ENCODE data around the gene UGT1A10.
"Not testable (repeated sequence)": the region's sequence is repeated elsewhere in the genome, so short reads cannot be mapped to it uniquely, and the experiment has no call there.

UGT1A10 gene

GRCh38 chr2:233691443-233692433 is 55.5 kb downstream of the UGT1A10 start:
- no peak overlapping the region for H3K9ac ChIP-seq (ENCODE audit: low read depth, low read length)
- H3K4me1 ChIP-seq (ENCODE audit: insufficient read depth, low read length): peaks cover 16% of the 10 kb centered on the region
- H3K36me3 ChIP-seq (ENCODE audit: insufficient read depth, low read length): no peaks in the 10 kb centered on the region
- H3K9me3 ChIP-seq (ENCODE audit: control insufficient read depth, insufficient read depth, low read length): no peaks in the 10 kb centered on the region

DNA sequence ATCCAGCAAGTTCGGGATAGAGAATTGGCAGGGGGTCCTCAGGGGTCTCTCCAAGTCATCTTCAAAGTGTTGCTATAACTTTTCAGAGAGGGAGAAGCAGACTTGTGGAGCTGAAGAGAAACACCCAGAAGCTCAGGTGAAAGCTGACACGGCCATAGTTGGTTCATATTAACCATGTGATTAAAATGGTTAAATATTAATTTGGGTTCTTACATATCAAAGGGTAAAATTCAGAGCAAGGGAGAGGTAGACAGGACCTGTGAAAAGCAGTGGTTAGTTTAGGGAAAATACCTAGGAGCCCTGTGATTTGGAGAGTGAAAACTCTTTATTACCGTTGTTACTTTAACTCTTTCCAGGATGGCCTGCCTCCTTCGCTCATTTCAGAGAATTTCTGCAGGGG is 56.4 kb downstream of the UGT1A10 start, which contains the start of gene UGT1A6:
UGT1A6 (plus strand) TSS at position 243 of the 400 bp plus-strand sequence; CDS start at position 358, 115 bp downstream.
- no peak within 1 kb of the TSS for H3K9ac ChIP-seq (ENCODE audit: low read depth, low read length)
- no peaks in the 10 kb centered on the region for H3K9me3 ChIP-seq (ENCODE audit: control insufficient read depth, insufficient read depth, low read length)
- peaks cover 16% of the 10 kb centered on the region for H3K4me1 ChIP-seq (ENCODE audit: insufficient read depth, low read length)
- H3K36me3 ChIP-seq (ENCODE audit: insufficient read depth, low read length): no peaks in the 10 kb centered on the region

DNA sequence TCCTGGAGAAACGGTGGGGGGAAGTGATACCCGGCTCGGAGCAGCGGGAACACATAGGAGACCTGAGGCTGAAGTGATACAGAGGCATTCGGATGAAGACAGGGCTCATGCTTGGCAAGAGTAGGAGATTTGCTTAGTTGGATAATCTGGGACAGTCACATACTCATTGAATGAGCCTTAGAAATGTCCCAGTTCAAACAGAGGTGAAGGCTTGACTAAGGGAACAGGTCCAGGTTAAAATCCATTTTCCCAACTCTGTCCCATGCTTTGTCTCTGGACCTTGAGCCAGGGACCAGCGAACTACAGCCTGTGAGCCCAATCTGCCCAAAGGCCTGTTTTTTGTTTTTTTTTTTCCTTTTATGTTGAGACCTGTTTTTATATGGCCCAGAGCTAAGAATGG is 57.7 kb downstream of the UGT1A10 start:
- Histone ChIP-seq H3K4me1 (ENCODE audit: insufficient read depth, low read length) (peaks cover 16% of the 10 kb centered on the region), H3K9me3 (ENCODE audit: control insufficient read depth, insufficient read depth, low read length) (no peaks in the 10 kb centered on the region), H3K36me3 (ENCODE audit: insufficient read depth, low read length) (no peaks in the 10 kb centered on the region), H3K9ac (ENCODE audit: low read depth, low read length) (no peak overlapping the region)

- H3K9ac ChIP-seq (ENCODE audit: low read depth, low read length): no peak overlapping the region
- H3K9me3 ChIP-seq (ENCODE audit: control insufficient read depth, insufficient read depth, low read length): no peaks in the 10 kb centered on the region
- H3K4me1 ChIP-seq (ENCODE audit: insufficient read depth, low read length): no peaks in the 10 kb centered on the region; the same call in 1 of the 2 replicates
- no peaks in the 10 kb centered on the region for H3K36me3 ChIP-seq (ENCODE audit: insufficient read depth, low read length)
Observed at GRCh38 chr2:233698740-233699139, 62.5 kb downstream of the UGT1A10 start.

DNA sequence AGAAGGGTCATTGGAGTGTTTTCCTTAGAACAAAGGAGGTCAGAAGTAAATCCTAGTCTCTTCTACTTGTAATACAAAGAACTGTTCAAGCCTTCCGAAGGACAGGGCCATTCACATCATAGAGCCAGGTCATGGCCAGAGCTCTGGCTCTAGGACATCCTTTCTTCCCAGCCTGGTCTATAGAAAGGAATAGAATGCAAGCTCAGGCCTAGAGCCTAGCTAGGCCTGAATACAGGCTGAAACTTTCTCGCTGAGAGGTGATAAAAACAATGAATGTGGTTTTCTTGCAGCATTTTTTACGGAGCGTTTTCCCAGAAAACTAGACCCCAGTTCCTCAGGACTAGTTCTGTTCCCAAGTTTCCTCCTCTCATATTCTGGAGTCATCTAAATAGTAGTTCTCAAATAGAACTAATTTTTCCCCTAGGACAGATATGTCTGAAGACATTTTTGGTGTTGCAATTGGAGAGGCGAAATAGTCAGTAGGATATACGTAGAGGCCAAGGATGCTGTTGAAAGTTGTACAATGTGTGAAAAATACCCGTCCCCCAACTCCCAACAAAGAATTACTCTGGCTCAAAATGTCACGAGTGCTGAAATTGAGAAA is 63.3 kb downstream of the UGT1A10 start:
- no peaks in the 10 kb centered on the region for H3K36me3 ChIP-seq (ENCODE audit: insufficient read depth, low read length)
- H3K9me3 ChIP-seq (ENCODE audit: control insufficient read depth, insufficient read depth, low read length): no peaks in the 10 kb centered on the region
- no peak overlapping the region for H3K9ac ChIP-seq (ENCODE audit: low read depth, low read length)
- H3K4me1 ChIP-seq (ENCODE audit: insufficient read depth, low read length): no peaks in the 10 kb centered on the region; the same call in 1 of the 2 replicates

- Histone ChIP-seq H3K9ac (ENCODE audit: low read depth, low read length) (no peak overlapping the region), H3K9me3 (ENCODE audit: control insufficient read depth, insufficient read depth, low read length) (no peaks in the 10 kb centered on the region), H3K36me3 (ENCODE audit: insufficient read depth, low read length) (no peaks in the 10 kb centered on the region), H3K4me1 (ENCODE audit: insufficient read depth, low read length) (no peaks in the 10 kb centered on the region; the same call in 1 of the 2 replicates)
Observed at GRCh38 chr2:233700028-233700635, 63.9 kb downstream of the UGT1A10 start.

GRCh38 chr2:233700842-233701241 is 64.6 kb downstream of the UGT1A10 start:
- not testable (repeated sequence) for H3K36me3 ChIP-seq (ENCODE audit: insufficient read depth, low read length); H3K4me1 ChIP-seq (ENCODE audit: insufficient read depth, low read length); H3K9ac ChIP-seq (ENCODE audit: low read depth, low read length); H3K9me3 ChIP-seq (ENCODE audit: control insufficient read depth, insufficient read depth, low read length)

DNA sequence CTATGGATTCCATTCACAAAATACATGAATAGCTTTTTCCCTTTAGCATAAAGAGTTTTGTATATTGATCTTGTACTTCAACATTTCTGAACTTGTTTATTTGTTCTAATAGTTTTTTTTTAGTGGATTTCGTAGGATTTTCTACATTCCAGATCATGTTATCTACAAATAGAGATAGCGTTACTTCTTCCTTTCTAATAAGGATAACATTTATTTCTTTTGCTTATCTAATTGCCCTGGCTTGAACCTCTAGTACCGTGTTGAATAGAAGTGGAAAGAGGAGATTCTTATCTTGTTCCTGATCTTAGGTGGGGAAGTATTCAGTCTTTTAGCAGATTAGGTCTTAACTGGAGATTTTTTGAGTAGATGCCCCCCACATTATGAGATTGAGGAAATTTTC is 66.0 kb downstream of the UGT1A10 start:
- Histone ChIP-seq H3K4me1 (ENCODE audit: insufficient read depth, low read length) (no peaks in the 10 kb centered on the region; the same call in 1 of the 2 replicates), H3K9ac (ENCODE audit: low read depth, low read length) (no peak overlapping the region), H3K36me3 (ENCODE audit: insufficient read depth, low read length) (no peaks in the 10 kb centered on the region), H3K9me3 (ENCODE audit: control insufficient read depth, insufficient read depth, low read length) (no peaks in the 10 kb centered on the region)

GRCh38 chr2:233705911-233706506 is 69.8 kb downstream of the UGT1A10 start:
- no peaks in the 10 kb centered on the region; the same call in 1 of the 2 replicates for H3K4me1 ChIP-seq (ENCODE audit: insufficient read depth, low read length)
- no peak overlapping the region for H3K9ac ChIP-seq (ENCODE audit: low read depth, low read length)
- H3K9me3 ChIP-seq (ENCODE audit: control insufficient read depth, insufficient read depth, low read length): no peaks in the 10 kb centered on the region
- no peaks in the 10 kb centered on the region for H3K36me3 ChIP-seq (ENCODE audit: insufficient read depth, low read length)

DNA sequence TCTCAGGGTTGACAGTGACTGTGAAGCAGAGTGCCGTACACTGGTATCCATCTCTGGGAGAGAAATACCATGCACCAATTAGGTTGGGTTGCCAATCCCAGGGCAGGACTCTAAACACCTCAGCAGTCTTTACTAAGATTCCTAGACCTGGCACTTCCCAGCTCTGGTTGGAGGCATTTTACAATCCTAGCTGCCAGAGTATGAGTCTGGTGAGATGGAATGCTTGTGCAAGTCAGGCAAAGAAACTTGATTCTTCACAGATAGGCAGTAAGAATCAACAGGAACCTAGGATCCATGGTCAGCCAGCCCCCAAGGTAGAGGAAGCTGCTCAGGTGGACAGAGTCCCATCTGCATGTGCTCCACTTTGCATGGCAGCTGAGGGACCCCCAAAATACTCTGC is 70.5 kb downstream of the UGT1A10 start:
- no peaks in the 10 kb centered on the region for H3K36me3 ChIP-seq (ENCODE audit: insufficient read depth, low read length)
- no peaks in the 10 kb centered on the region; the same call in 1 of the 2 replicates for H3K4me1 ChIP-seq (ENCODE audit: insufficient read depth, low read length)
- no peak overlapping the region for H3K9ac ChIP-seq (ENCODE audit: low read depth, low read length)
- H3K9me3 ChIP-seq (ENCODE audit: control insufficient read depth, insufficient read depth, low read length): no peaks in the 10 kb centered on the region

DNA sequence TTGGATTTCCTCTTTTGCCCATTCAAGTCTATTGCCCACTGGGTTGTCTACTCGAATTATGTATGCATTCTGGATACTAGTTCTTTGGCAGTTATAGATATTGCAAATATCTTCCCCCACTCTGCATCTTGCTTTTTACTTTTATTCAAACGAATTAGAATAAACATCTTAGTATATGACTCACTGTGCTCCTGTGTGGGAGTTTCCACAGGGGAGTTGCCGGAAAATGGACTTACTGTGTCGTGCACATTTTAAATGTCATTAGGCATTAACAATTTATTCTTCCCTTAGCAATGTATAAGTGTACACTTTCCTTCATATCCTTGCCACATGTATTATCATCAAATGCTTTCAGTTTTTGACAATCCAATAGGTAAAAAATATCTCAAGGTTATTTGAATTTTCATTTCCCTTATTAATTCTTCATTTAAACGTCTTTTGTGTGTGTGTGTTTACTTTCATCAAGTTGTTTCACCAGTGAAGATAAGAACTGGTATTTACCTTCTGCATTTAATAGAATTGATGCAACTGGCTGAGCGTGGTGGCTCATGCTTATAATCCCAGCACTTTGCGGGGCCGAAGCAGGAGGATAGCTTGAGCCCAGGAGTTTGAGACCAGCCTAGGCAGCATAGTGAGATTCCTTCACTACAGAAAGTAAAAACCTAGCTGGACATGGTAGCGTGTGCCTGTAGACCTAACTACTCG is 71.8 kb downstream of the UGT1A10 start:
- Histone ChIP-seq H3K4me1 (ENCODE audit: insufficient read depth, low read length) (no peaks in the 10 kb centered on the region; the same call in 1 of the 2 replicates), H3K9ac (ENCODE audit: low read depth, low read length) (no peak overlapping the region)

GRCh38 chr2:233708942-233709341 is 72.7 kb downstream of the UGT1A10 start:
- H3K4me1 ChIP-seq (ENCODE audit: insufficient read depth, low read length): no peaks in the 10 kb centered on the region; the same call in 1 of the 2 replicates
- no peaks in the 10 kb centered on the region for H3K9me3 ChIP-seq (ENCODE audit: control insufficient read depth, insufficient read depth, low read length)
- no peaks in the 10 kb centered on the region for H3K36me3 ChIP-seq (ENCODE audit: insufficient read depth, low read length)
- no peak overlapping the region for H3K9ac ChIP-seq (ENCODE audit: low read depth, low read length)

More for the DNA sequence above, 71.8 kb downstream of the UGT1A10 start:
- Histone ChIP-seq H3K9me3 (ENCODE audit: control insufficient read depth, insufficient read depth, low read length) (no peaks in the 10 kb centered on the region), H3K36me3 (ENCODE audit: insufficient read depth, low read length) (no peaks in the 10 kb centered on the region)

GRCh38 chr2:233711312-233712008 is 75.2 kb downstream of the UGT1A10 start:
- Histone ChIP-seq H3K4me1 (ENCODE audit: insufficient read depth, low read length) (no peaks in the 10 kb centered on the region; the same call in 1 of the 2 replicates), H3K36me3 (ENCODE audit: insufficient read depth, low read length) (no peaks in the 10 kb centered on the region), H3K9me3 (ENCODE audit: control insufficient read depth, insufficient read depth, low read length) (no peaks in the 10 kb centered on the region)

More at GRCh38 chr2:233711312-233712008, 75.2 kb downstream of the UGT1A10 start:
- no peak overlapping the region for H3K9ac ChIP-seq (ENCODE audit: low read depth, low read length)
